NOMO-1 treated with dmso at 0.1 percent for 144 hours (cell line): ENCODE results near the gene FAM47E.
"Not testable (repeated sequence)": the region's sequence is repeated elsewhere in the genome, so short reads cannot be mapped to it uniquely, and the experiment has no call there.

Experiments
- DNase-seq: peaks from one replicate; lab custom pipeline; 2025; ENCODE audit not compliant: unreplicated experiment; lab: John Stamatoyannopoulos, UW

FAM47E gene

GRCh38 chr4:76266627-76267026 lies 15.1 kb downstream of the FAM47E start:
- DNase-seq: no peak

GRCh38 chr4:76267811-76268210 lies 16.3 kb downstream of the FAM47E start:
- no peak for DNase-seq

GRCh38 chr4:76270244-76271175 lies 19.0 kb downstream of the FAM47E start:
- no peak for DNase-seq

GRCh38 chr4:76271248-76271647 lies 19.7 kb downstream of the FAM47E start:
- no peak for DNase-seq

- DNase-seq: no peak
Measured at GRCh38 chr4:76272073-76272472, 20.6 kb downstream of the FAM47E start.

- no peak for DNase-seq
Measured at GRCh38 chr4:76272582-76272981, 21.1 kb downstream of the FAM47E start.

- DNase-seq: no peak
Measured at GRCh38 chr4:76272999-76273398, 21.5 kb downstream of the FAM47E start.

- DNase-seq: peak; percentile 51
Measured at GRCh38 chr4:76275486-76276124, 24.1 kb downstream of the FAM47E start.

- no peak for DNase-seq
Measured at GRCh38 chr4:76276813-76277212, 25.3 kb downstream of the FAM47E start.

- no peak for DNase-seq
Measured at GRCh38 chr4:76277667-76278066, 26.1 kb downstream of the FAM47E start.

GRCh38 chr4:76278583-76278982 lies 27.1 kb downstream of the FAM47E start:
- peak; percentile 51 for DNase-seq

- no peak for DNase-seq
Measured at GRCh38 chr4:76279462-76279861, 27.9 kb downstream of the FAM47E start.

- no peak for DNase-seq
Measured at GRCh38 chr4:76280488-76281441, 29.2 kb downstream of the FAM47E start.

- not testable (repeated sequence) for DNase-seq
Measured at GRCh38 chr4:76281594-76281993, 30.1 kb downstream of the FAM47E start.

- DNase-seq: no peak
Measured at GRCh38 chr4:76282941-76283689, 31.6 kb downstream of the FAM47E start.

GRCh38 chr4:76283900-76284299 lies 32.4 kb downstream of the FAM47E start:
- no peak for DNase-seq

GRCh38 chr4:76287811-76288210 lies 36.3 kb downstream of the FAM47E start:
- DNase-seq: not testable (repeated sequence)

GRCh38 chr4:76292730-76293129 lies 41.2 kb downstream of the FAM47E start:
- no peak for DNase-seq

- DNase-seq: no peak
Measured at GRCh38 chr4:76293772-76294171, 42.3 kb downstream of the FAM47E start.

GRCh38 chr4:76296286-76296820 lies 44.8 kb downstream of the FAM47E start:
- DNase-seq: no peak
